A673 (cell line): ENCODE measurements around the gene CCDC12.

Experiments used
- CTCF ChIP-seq: fragments of 300-800, 200-600 bp; sonication (generic); conservative IDR thresholded peaks from 2 replicates; pipeline ENCODE4 v1.5.1; 2017; ENCODE audit warnings: low read depth, mild to moderate bottlenecking, antibody characterized with exemption, low read length, moderate library complexity, mixed read lengths
- EZH2 ChIP-seq: fragments of 200-600 bp; sonication (generic); IDR thresholded peaks from 2 replicates; pipeline ENCODE4 v1.6.1; 2017; ENCODE audit warnings: borderline replicate concordance, low read depth, mild to moderate bottlenecking, mixed read lengths, antibody characterized with exemption, low read length; ENCODE audit not compliant: poor library complexity, severe bottlenecking

- TF ChIP-seq CTCF (no peak), EZH2 (no peak)
These were observed 1.8 kb upstream of the CCDC12 start for GRCh38 chr3:46978381-46978780.
